Mammary epithelial cell (primary cell): ENCODE results near the gene MBNL2.

Experiments
- CTCF ChIP-seq, 2 donors: IDR thresholded peaks in 1 of 2; conservative IDR thresholded peaks in 1 of 2; 2 replicates each; pipeline ENCODE4 v1.5.1; 2011 to 2012; ENCODE audit warnings: inconsistent platforms in 2 of 2, low read length in 2 of 2, mild to moderate bottlenecking in 2 of 2, control low read depth in 1 of 2, low read depth in 1 of 2; ENCODE audit not compliant: insufficient read depth in 1 of 2; ENCODE audit errors: extremely low read depth in 1 of 2
- EZH2 ChIP-seq: IDR thresholded peaks from 2 replicates; pipeline ENCODE4 v1.6.1; 2012; ENCODE audit warnings: low read length, inconsistent platforms, borderline replicate concordance

- no peak for TF ChIP-seq CTCF (conservative IDR thresholded peaks at IDR 0.05 in 1 of 2, IDR thresholded peaks at IDR 0.05 in 1 of 2; ENCODE audit: extremely low read depth in 1 of 2, insufficient read depth in 1 of 2, low read depth in 1 of 2, low read length in 2 of 2)
- TF ChIP-seq EZH2, result no peak
These were observed 33.9 kb upstream of the MBNL2 start for GRCh38 chr13:97188207-97188606.
